MM.1S (cell line): ENCODE results near the gene C1orf146.
"Not testable (repeated sequence)": the region's sequence is repeated elsewhere in the genome, so short reads cannot be mapped to it uniquely, and the experiment has no call there.

Experiments
- DNase-seq: peaks from one replicate; pipeline ENCODE4 v3.0.0-alpha.2; 2015
- H2AFZ ChIP-seq: fragments of 300-600 bp; sonication (generic); 2 replicates; pipeline ENCODE4 v1.6.0; 2016; ENCODE audit warnings: antibody characterized with exemption, low read length
- H3F3A ChIP-seq: fragments of 300-600 bp; sonication (generic); 2 replicates; pipeline ENCODE4 v1.6.1; 2016; ENCODE audit warnings: mild to moderate bottlenecking, antibody characterized with exemption, low read length, moderate library complexity, mixed read lengths; ENCODE audit not compliant: insufficient read depth
- H3K27ac ChIP-seq: fragments of 300-600 bp; sonication (generic); 2 replicates; pipeline ENCODE4 v1.5.1; 2016; ENCODE audit warnings: mild to moderate bottlenecking, low read length
- H3K27me3 ChIP-seq: fragments of 300-600 bp; sonication (generic); replicated peaks from 2 replicates; pipeline ENCODE4 v1.6.0; 2016; ENCODE audit warnings: low read length; ENCODE audit not compliant: insufficient read depth
- H3K36me3 ChIP-seq: fragments of 300-600 bp; sonication (generic); replicated peaks from 2 replicates; pipeline ENCODE4 v1.6.1; 2016; ENCODE audit warnings: mild to moderate bottlenecking, low read length, mixed read lengths; ENCODE audit not compliant: insufficient read depth
- H3K4me1 ChIP-seq: fragments of 300-600 bp; sonication (generic); 2 replicates; pipeline ENCODE4 v1.6.1; 2016; ENCODE audit warnings: low read length, mixed read lengths
- H3K4me2 ChIP-seq: fragments of 300-600 bp; sonication (generic); 2 replicates; pipeline ENCODE4 v1.6.0; 2016; ENCODE audit warnings: low read depth, low read length
- H3K4me3 ChIP-seq: fragments of 300-600 bp; sonication (generic); 2 replicates; pipeline ENCODE4 v1.5.1; 2016; ENCODE audit warnings: low read length, mixed read lengths
- H3K79me2 ChIP-seq: fragments of 300-600 bp; sonication (generic); 2 replicates; pipeline ENCODE4 v1.6.1; 2016; ENCODE audit warnings: mixed run types, low read length, mixed read lengths
- H3K9ac ChIP-seq: fragments of 300-600 bp; sonication (generic); 2 replicates; pipeline ENCODE4 v1.6.1; 2016; ENCODE audit warnings: low read length, mixed read lengths
- H3K9me2 ChIP-seq: fragments of 300-600 bp; sonication (generic); replicated peaks from 2 replicates; pipeline ENCODE4 v1.6.1; 2016; ENCODE audit warnings: mild to moderate bottlenecking, low read length, mixed read lengths; ENCODE audit not compliant: insufficient read depth
- H3K9me3 ChIP-seq: fragments of 300-600 bp; sonication (generic); replicated peaks from 2 replicates; pipeline ENCODE4 v1.6.1; 2016; ENCODE audit warnings: mild to moderate bottlenecking, low read length, mixed read lengths; ENCODE audit not compliant: insufficient read depth
- H4K20me1 ChIP-seq: fragments of 300-600 bp; sonication (generic); 2 replicates; pipeline ENCODE4 v1.6.1; 2016; ENCODE audit warnings: mild to moderate bottlenecking, low read length, moderate library complexity, mixed read lengths; ENCODE audit not compliant: insufficient read depth
- EZH2 ChIP-seq: fragments of 300-600 bp; sonication (generic); optimal IDR thresholded peaks from 2 replicates; pipeline ENCODE3; 2017; ENCODE audit warnings: low read depth, mild to moderate bottlenecking, antibody characterized with exemption, low read length, mixed read lengths
- EZH2phosphoT487 ChIP-seq: fragments of 300-600 bp; sonication (generic); IDR thresholded peaks from 2 replicates; pipeline ENCODE4 v1.6.1; 2018; ENCODE audit warnings: antibody characterized with exemption, low read length
- TF ChIP-seq, protein P1 (sequence below): fragments of 300-600 bp; sonication (generic); IDR thresholded peaks from 2 replicates; pipeline ENCODE4 v1.5.1; 2016; ENCODE audit warnings: antibody characterized with exemption, low read length, mixed read lengths

C1orf146 gene

GRCh38 chr1:92274939-92275338 is 57.2 kb downstream of the C1orf146 start:
- Histone ChIP-seq H3K9ac (no peak overlapping the region), H3K4me3 (no peak overlapping the region), H2AFZ (no peak overlapping the region), H3K9me2 (no peaks in the 10 kb centered on the region), H3K4me2 (no peak overlapping the region), H3F3A (no peaks in the 10 kb centered on the region), H4K20me1 (no peaks in the 10 kb centered on the region), H3K27me3 (no peaks in the 10 kb centered on the region), H3K36me3 (no peaks in the 10 kb centered on the region), H3K79me2 (no peaks in the 10 kb centered on the region), H3K9me3 (no peaks in the 10 kb centered on the region), H3K27ac (no peak overlapping the region), H3K4me1 (no peaks in the 10 kb centered on the region)
- TF ChIP-seq EZH2phosphoT487, result no peak
- TF ChIP-seq, protein P1, sequence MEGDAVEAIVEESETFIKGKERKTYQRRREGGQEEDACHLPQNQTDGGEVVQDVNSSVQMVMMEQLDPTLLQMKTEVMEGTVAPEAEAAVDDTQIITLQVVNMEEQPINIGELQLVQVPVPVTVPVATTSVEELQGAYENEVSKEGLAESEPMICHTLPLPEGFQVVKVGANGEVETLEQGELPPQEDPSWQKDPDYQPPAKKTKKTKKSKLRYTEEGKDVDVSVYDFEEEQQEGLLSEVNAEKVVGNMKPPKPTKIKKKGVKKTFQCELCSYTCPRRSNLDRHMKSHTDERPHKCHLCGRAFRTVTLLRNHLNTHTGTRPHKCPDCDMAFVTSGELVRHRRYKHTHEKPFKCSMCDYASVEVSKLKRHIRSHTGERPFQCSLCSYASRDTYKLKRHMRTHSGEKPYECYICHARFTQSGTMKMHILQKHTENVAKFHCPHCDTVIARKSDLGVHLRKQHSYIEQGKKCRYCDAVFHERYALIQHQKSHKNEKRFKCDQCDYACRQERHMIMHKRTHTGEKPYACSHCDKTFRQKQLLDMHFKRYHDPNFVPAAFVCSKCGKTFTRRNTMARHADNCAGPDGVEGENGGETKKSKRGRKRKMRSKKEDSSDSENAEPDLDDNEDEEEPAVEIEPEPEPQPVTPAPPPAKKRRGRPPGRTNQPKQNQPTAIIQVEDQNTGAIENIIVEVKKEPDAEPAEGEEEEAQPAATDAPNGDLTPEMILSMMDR, result no peak
- TF ChIP-seq EZH2, result no peak
- no peak for DNase-seq

- DNase-seq, result no peak
- Histone ChIP-seq H2AFZ (no peak overlapping the region), H3K9ac (no peak overlapping the region), H3K36me3 (no peaks in the 10 kb centered on the region), H3K4me3 (no peak overlapping the region), H3K9me2 (no peaks in the 10 kb centered on the region), H3K4me1 (no peaks in the 10 kb centered on the region), H3K79me2 (no peaks in the 10 kb centered on the region), H3K27ac (no peak overlapping the region), H4K20me1 (no peaks in the 10 kb centered on the region), H3K9me3 (no peaks in the 10 kb centered on the region), H3F3A (no peaks in the 10 kb centered on the region), H3K27me3 (no peaks in the 10 kb centered on the region), H3K4me2 (no peak overlapping the region)
- TF ChIP-seq EZH2phosphoT487, result no peak
- TF ChIP-seq, protein P1, result no peak
- no peak for TF ChIP-seq EZH2
Observed at GRCh38 chr1:92276082-92276481, 58.4 kb downstream of the C1orf146 start.

GRCh38 chr1:92277105-92277723 is 59.5 kb downstream of the C1orf146 start:
- H3K36me3 ChIP-seq, result no peaks in the 10 kb centered on the region

GRCh38 chr1:92279781-92280180 is 62.1 kb downstream of the C1orf146 start:
- H3K27me3 ChIP-seq, H3K9me2 ChIP-seq, DNase-seq, H3K9me3 ChIP-seq, H3K4me1 ChIP-seq, H3F3A ChIP-seq, H3K36me3 ChIP-seq, H3K27ac ChIP-seq, H3K4me3 ChIP-seq, H2AFZ ChIP-seq, H3K79me2 ChIP-seq, H3K4me2 ChIP-seq, H3K9ac ChIP-seq, H4K20me1 ChIP-seq: not testable (repeated sequence)

More at GRCh38 chr1:92277105-92277723, 59.5 kb downstream of the C1orf146 start:
- Histone ChIP-seq H3F3A (no peaks in the 10 kb centered on the region), H3K4me2 (no peak overlapping the region), H3K4me1 (no peaks in the 10 kb centered on the region), H3K9me2 (no peaks in the 10 kb centered on the region), H3K9ac (no peak overlapping the region), H3K27me3 (no peaks in the 10 kb centered on the region), H3K79me2 (no peaks in the 10 kb centered on the region), H3K27ac (no peak overlapping the region), H2AFZ (no peak overlapping the region), H3K9me3 (no peaks in the 10 kb centered on the region), H3K4me3 (no peak overlapping the region), H4K20me1 (no peaks in the 10 kb centered on the region)
- no peak for DNase-seq
- no peak for TF ChIP-seq EZH2
- TF ChIP-seq, protein P1, result no peak
- no peak for TF ChIP-seq EZH2phosphoT487

DNA sequence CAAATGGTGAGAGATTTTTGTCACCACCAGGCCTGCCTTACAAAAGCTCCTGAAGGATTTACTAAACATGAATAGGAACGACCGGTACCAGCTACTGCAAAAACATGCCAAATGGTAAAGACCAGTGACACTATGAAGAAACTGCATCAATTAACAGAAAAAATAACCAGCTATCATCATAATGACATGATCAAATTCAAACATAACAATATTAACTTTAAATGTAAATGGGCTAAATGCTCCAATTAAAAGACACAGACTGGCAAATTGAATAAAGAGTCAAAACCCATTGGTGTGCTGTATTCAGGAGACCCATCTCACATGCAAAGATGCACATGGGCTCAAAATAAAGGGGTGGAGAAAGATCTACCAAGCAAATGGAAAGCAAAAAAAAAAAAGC is 63.7 kb downstream of the C1orf146 start:
- not testable (repeated sequence) for H3K9ac ChIP-seq, H3K9me3 ChIP-seq, H3K4me3 ChIP-seq, H3K36me3 ChIP-seq, H3K4me1 ChIP-seq, H3F3A ChIP-seq, H3K79me2 ChIP-seq, H3K4me2 ChIP-seq, H2AFZ ChIP-seq, H3K27ac ChIP-seq, H3K27me3 ChIP-seq, H4K20me1 ChIP-seq, H3K9me2 ChIP-seq, DNase-seq
